H1 (cell line): ENCODE results near the gene OPCML. TPM values are rescaled to one million over a fixed set of nuclear protein-coding genes. Genes with fewer than 3 reads are reported as not detected.

ENCODE experiments used
- CTCF ChIA-PET: fragments of 300-600 bp; sonication (Branson Sonifier 250); formaldehyde crosslinking; loops from one replicate; lab custom pipeline; 2021; ENCODE audit not compliant: partially characterized antibody; lab: Charles Lee
- POLR2A ChIA-PET: fragments of 300-600 bp; sonication (Branson Sonifier 250); formaldehyde crosslinking; loops from one replicate; lab custom pipeline; 2021; ENCODE audit warnings: inconsistent platforms; ENCODE audit not compliant: partially characterized antibody; lab: Charles Lee
- DNase-seq, 2 experiments: peaks; one replicate each; pipeline versions ENCODE4 v3.0.0 to v3.0.0-alpha.2; 2010 to 2022; ENCODE audit warnings: low spot score in 2 of 2, low read depth in 1 of 2, mixed read lengths in 1 of 2
- FAIRE-seq: peaks from 2 replicates; lab custom pipeline; 2011; peaks lifted over from hg19 to GRCh38; lab: Jason Lieb, UNC
- H2AFZ ChIP-seq: 2 replicates; pipeline ENCODE4 v1.8.1; 2012; ENCODE audit warnings: low read length, inconsistent platforms
- H2AK5ac ChIP-seq: 2 replicates; pipeline ENCODE4 v1.6.1; 2013; ENCODE audit warnings: low read depth, low read length
- H2BK120ac ChIP-seq: replicated peaks from 2 replicates; pipeline ENCODE3; 2013; ENCODE audit warnings: low read depth, low read length, inconsistent platforms
- H2BK12ac ChIP-seq: 2 replicates; pipeline ENCODE4 v1.6.1; 2013; ENCODE audit warnings: low read depth, low read length
- H2BK15ac ChIP-seq: 2 replicates; pipeline ENCODE4 v1.6.1; 2013; ENCODE audit warnings: low read length
- H2BK20ac ChIP-seq: 2 replicates; pipeline ENCODE4 v1.6.1; 2013; ENCODE audit warnings: low read length
- H2BK5ac ChIP-seq: 2 replicates; pipeline ENCODE4 v1.6.1; 2013; ENCODE audit warnings: low read depth, low read length
- H3K14ac ChIP-seq: 2 replicates; pipeline ENCODE4 v1.6.1; 2013; ENCODE audit warnings: inconsistent platforms; ENCODE audit not compliant: insufficient read length
- H3K18ac ChIP-seq: 2 replicates; pipeline ENCODE4 v1.6.1; 2013; ENCODE audit warnings: low read length; ENCODE audit errors: extremely low read depth
- H3K23ac ChIP-seq: 2 replicates; pipeline ENCODE4 v1.6.1; 2013; ENCODE audit warnings: inconsistent platforms; ENCODE audit not compliant: insufficient read length
- H3K23me2 ChIP-seq: 2 replicates; pipeline ENCODE4 v1.6.1; 2013; ENCODE audit warnings: low read depth, low read length
- H3K27ac ChIP-seq: 2 replicates; pipeline ENCODE4 v1.6.1; 2011; ENCODE audit warnings: low read depth, low read length, inconsistent platforms
- H3K27me3 ChIP-seq, 4 experiments: replicated peaks in 1 of 4; 1 replicate in 1 of 4; 2 replicates in 3 of 4; pipeline versions ENCODE4 v1.6.1 to v1.8.1; 2011 to 2013; ENCODE audit warnings: low read length in 3 of 4, mild to moderate bottlenecking in 3 of 4, inconsistent platforms in 2 of 4, mixed read lengths in 2 of 4, moderate library complexity in 1 of 4; ENCODE audit not compliant: control insufficient read depth in 3 of 4, insufficient read depth in 3 of 4; ENCODE audit errors: extremely low read depth in 1 of 4
- H3K36me3 ChIP-seq, 4 experiments: 2 replicates each; pipeline versions ENCODE4 v1.6.1 to v1.8.1; 2011 to 2013; ENCODE audit warnings: mild to moderate bottlenecking in 4 of 4, low read length in 3 of 4, moderate library complexity in 2 of 4, control low read depth in 1 of 4, inconsistent platforms in 1 of 4; ENCODE audit not compliant: insufficient read depth in 4 of 4, control insufficient read depth in 2 of 4
- H3K4ac ChIP-seq: replicated peaks from 2 replicates; pipeline ENCODE3; 2013; ENCODE audit warnings: low read length, low read depth, mixed read lengths, inconsistent platforms; ENCODE audit not compliant: insufficient read length
- H3K4me1 ChIP-seq, 4 experiments: replicated peaks in 1 of 4; 1 replicate in 1 of 4; 2 replicates in 3 of 4; pipeline versions ENCODE4 v1.6.1 to v1.8.1; 2011 to 2013; ENCODE audit warnings: low read length in 3 of 4, inconsistent platforms in 2 of 4, mixed read lengths in 1 of 4; ENCODE audit not compliant: insufficient read depth in 4 of 4, control insufficient read depth in 3 of 4
- H3K4me2 ChIP-seq, 2 experiments: 2 replicates each; pipeline versions ENCODE4 v1.6.1 to v1.8.1; 2011 to 2013; ENCODE audit warnings: low read depth in 2 of 2, low read length in 2 of 2, control low read depth in 1 of 2, inconsistent platforms in 1 of 2, mild to moderate bottlenecking in 1 of 2; ENCODE audit not compliant: insufficient read depth in 1 of 2
- H3K4me3 ChIP-seq, 4 experiments: fragments of 200-600, 300-600 bp in 1 of 4; sonication (generic), shearing (Covaris generic), sonication (Bioruptor Twin) in 1 of 4; 2 replicates each; pipeline versions ENCODE4 v1.5.1 to v1.8.1; 2011 to 2016; ENCODE audit warnings: low read length in 4 of 4, low read depth in 3 of 4, control low read depth in 2 of 4, inconsistent platforms in 2 of 4, mild to moderate bottlenecking in 2 of 4, mixed read lengths in 1 of 4, moderate library complexity in 1 of 4; ENCODE audit not compliant: insufficient read depth in 2 of 4; ENCODE audit errors: extremely low read depth in 1 of 4
- H3K56ac ChIP-seq: replicated peaks from 2 replicates; pipeline ENCODE3; 2013; ENCODE audit warnings: low read depth, mild to moderate bottlenecking, mixed read lengths, low read length, inconsistent platforms; ENCODE audit not compliant: insufficient read length
- H3K79me1 ChIP-seq: 2 replicates; pipeline ENCODE4 v1.6.1; 2013; ENCODE audit warnings: low read depth, low read length, control low read depth
- H3K79me2 ChIP-seq, 2 experiments: 2 replicates each; pipeline versions ENCODE4 v1.6.1 to v1.8.1; 2012 to 2013; ENCODE audit warnings: low read length in 2 of 2, mild to moderate bottlenecking in 2 of 2, inconsistent platforms in 1 of 2; ENCODE audit not compliant: insufficient read depth in 2 of 2, control insufficient read depth in 1 of 2
- H3K9ac ChIP-seq, 4 experiments: replicated peaks in 1 of 4; 1 replicate in 1 of 4; 2 replicates in 3 of 4; pipeline versions ENCODE4 v1.6.1 to v1.8.1; 2011 to 2013; ENCODE audit warnings: low read depth in 3 of 4, low read length in 3 of 4, control low read depth in 2 of 4, mild to moderate bottlenecking in 2 of 4, moderate library complexity in 2 of 4, inconsistent platforms in 1 of 4; ENCODE audit errors: extremely low read depth in 1 of 4
- H3K9me3 ChIP-seq, 2 experiments: 2 replicates each; pipeline versions ENCODE4 v1.6.1 to v1.8.1; 2012 to 2013; ENCODE audit warnings: mild to moderate bottlenecking in 2 of 2, moderate library complexity in 2 of 2, control low read depth in 1 of 2, inconsistent platforms in 1 of 2, low read depth in 1 of 2, low read length in 1 of 2, mixed read lengths in 1 of 2; ENCODE audit not compliant: insufficient read depth in 2 of 2
- H4K20me1 ChIP-seq, 2 experiments: replicated peaks in 1 of 2; 2 replicates each; pipeline versions ENCODE3 to v1.8.1; 2011 to 2013; ENCODE audit warnings: inconsistent platforms in 2 of 2, low read length in 2 of 2, mild to moderate bottlenecking in 1 of 2; ENCODE audit not compliant: insufficient read depth in 2 of 2, control insufficient read depth in 1 of 2
- H4K5ac ChIP-seq: 2 replicates; pipeline ENCODE4 v1.6.1; 2013; ENCODE audit warnings: low read length, low read depth, mixed read lengths, inconsistent platforms; ENCODE audit not compliant: insufficient read length
- H4K8ac ChIP-seq: 2 replicates; pipeline ENCODE4 v1.8.0; 2013; ENCODE audit warnings: mild to moderate bottlenecking, moderate library complexity, low read length, inconsistent platforms; ENCODE audit not compliant: insufficient read depth; ENCODE audit errors: extremely low read depth
- H4K91ac ChIP-seq: replicated peaks from 2 replicates; pipeline ENCODE3; 2013; ENCODE audit warnings: low read length, mixed read lengths, inconsistent platforms; ENCODE audit not compliant: insufficient read length
- BRCA1 ChIP-seq: IDR thresholded peaks from 2 replicates; pipeline ENCODE4 v1.6.1; 2012; ENCODE audit warnings: low read depth, low read length, improper control_type of control experiment
- CBX8 ChIP-seq: fragments of 300-800, 300-1000 bp; sonication (generic); IDR thresholded peaks from 2 replicates; pipeline ENCODE4 v1.7.1; 2016; ENCODE audit warnings: low read depth, low read length, borderline replicate concordance
- EZH2 ChIP-seq: fragments of 200-600 bp; sonication (generic); IDR thresholded peaks from 2 replicates; pipeline ENCODE4 v1.7.1; 2012; ENCODE audit warnings: low read depth, mild to moderate bottlenecking, moderate library complexity, low read length, inconsistent platforms; ENCODE audit not compliant: severe bottlenecking
- HDAC2 ChIP-seq, 2 experiments: fragments of 300-600 bp in 1 of 2; sonication (generic) in 1 of 2; IDR thresholded peaks; 2 replicates each; pipeline ENCODE4 v1.6.1; 2011 to 2012; ENCODE audit warnings: low read depth in 2 of 2, low read length in 2 of 2, mild to moderate bottlenecking in 2 of 2, moderate library complexity in 2 of 2, borderline replicate concordance in 1 of 2, inconsistent platforms in 1 of 2
- JUN ChIP-seq: IDR thresholded peaks from 2 replicates; pipeline ENCODE4 v1.6.1; 2011; ENCODE audit warnings: low read depth, mild to moderate bottlenecking, improper control_type of control experiment, low read length
- JUND ChIP-seq: IDR thresholded peaks from 2 replicates; pipeline ENCODE4 v1.6.1; 2011; ENCODE audit warnings: mild to moderate bottlenecking, improper control_type of control experiment, low read length
- POLR2A ChIP-seq, 2 experiments: IDR thresholded peaks; 1 replicate in 1 of 2; 2 replicates in 1 of 2; pipeline ENCODE4 v1.6.1; 2011; ENCODE audit warnings: low read depth in 2 of 2, low read length in 2 of 2, mild to moderate bottlenecking in 2 of 2; ENCODE audit errors: control extremely low read depth in 1 of 2
- POLR2AphosphoS5 ChIP-seq: IDR thresholded peaks from 2 replicates; pipeline ENCODE4 v1.6.1; 2011; ENCODE audit warnings: low read depth, low read length
- POU5F1 ChIP-seq: IDR thresholded peaks from 2 replicates; pipeline ENCODE4 v1.6.1; 2011; ENCODE audit warnings: low read depth, mild to moderate bottlenecking, low read length, moderate library complexity
- SP2 ChIP-seq: IDR thresholded peaks from 2 replicates; pipeline ENCODE4 v1.6.1; 2012; ENCODE audit warnings: mild to moderate bottlenecking, low read length, inconsistent platforms
- SUZ12 ChIP-seq: fragments of 200-600 bp; sonication (generic); IDR thresholded peaks from 2 replicates; pipeline ENCODE4 v1.6.1; 2012; ENCODE audit warnings: mild to moderate bottlenecking, inconsistent platforms, low read length, moderate library complexity, mixed read lengths
- TCF12 ChIP-seq: IDR thresholded peaks from 2 replicates; pipeline ENCODE4 v1.6.1; 2011; ENCODE audit warnings: low read depth, mild to moderate bottlenecking, low read length
- TEAD4 ChIP-seq: IDR thresholded peaks from 2 replicates; pipeline ENCODE4 v1.6.1; 2012; ENCODE audit warnings: low read depth, low read length, inconsistent platforms, mixed read lengths
- WGBS, 2 experiments: shearing (Covaris generic) in 1 of 2; methylation state at CpG; one replicate each; pipeline versions ENCODE4 v1.1.6 to v1.1.7; 2013 to 2015; ENCODE audit warnings: low lambda C conversion rate in 2 of 2, mixed read lengths in 2 of 2, inconsistent platforms in 1 of 2, low coverage in 1 of 2, missing lambda C conversion rate in 1 of 2; ENCODE audit not compliant: insufficient replicate concordance in 2 of 2, insufficient coverage in 1 of 2, insufficient read length in 1 of 2; ENCODE audit errors: extremely low coverage in 1 of 2, missing lambda C conversion rate in 1 of 2; 5-methylcytosine and 5-hydroxymethylcytosine counted together
- polyA plus RNA-seq, 7 experiments: library from polyadenylated mRNA; depleted of rRNA in 3 of 7; stranded (reverse) in 5 of 7; unstranded in 2 of 7; fragments of >200 nt in 5 of 7; fragments of 200-250 nt in 2 of 7; gene quantifications; 1 replicate in 5 of 7; 2 replicates in 1 of 7; 4 replicates in 1 of 7; pipeline versions ENCODE4 v1.2.1 to v1.2.3, GENCODE V29; 2011 to 2013; ENCODE audit warnings: missing spikeins in 2 of 7, mixed read lengths in 2 of 7
- total RNA-seq: library from RNA; stranded (reverse); fragmentation: NEBNext Ultra II Directional; extraction: Animal tissue kit (Norgen Biotek cat#: 25700); gene quantifications from 2 replicates; pipeline ENCODE4 v1.2.1, GENCODE V29; 2021

Gene OPCML
- total and polyA plus RNA-seq, 2 of the 8 experiments (the other 6 are each of a cell fraction or from before 2014, with no cell fraction given): 2.3 to 3.1 TPM

GRCh38 chr11:133133606-133134005 is 398.7 kb downstream of the OPCML start:
- Histone ChIP-seq H3K27ac (no peak overlapping the region), H4K8ac (no peak overlapping the region), H3K79me1 (no peaks in the 10 kb centered on the region), H2AK5ac (no peak overlapping the region), H2BK12ac (no peak overlapping the region), H3K23ac (no peak overlapping the region), H4K91ac (no peak overlapping the region), H2BK120ac (no peak overlapping the region), H3K4me2 (no peak overlapping the region), H3K79me2 (no peaks in the 10 kb centered on the region), H4K20me1 (no peaks in the 10 kb centered on the region), H2BK15ac (no peak overlapping the region), H3K23me2 (no peaks in the 10 kb centered on the region; the same call in 1 of the 2 replicates), H2BK20ac (no peak overlapping the region), H3K27me3 (no peaks in the 10 kb centered on the region), H3K18ac (no peak overlapping the region), H3K4me3 (no peak overlapping the region), H3K14ac (no peak overlapping the region), H2AFZ (no peak overlapping the region), H3K9ac (no peak overlapping the region), H3K36me3 (no peaks in the 10 kb centered on the region), H2BK5ac (no peak overlapping the region), H3K4me1 (peaks cover 0 to 7% (median 3%) of the 10 kb centered on the region in 4 experiments; a peak in 3 of 7 replicates), H3K9me3 (no peaks in the 10 kb centered on the region), H3K56ac (no peak overlapping the region), H4K5ac (no peak overlapping the region), H3K4ac (no peak overlapping the region)
- CTCF ChIA-PET: interaction anchor here (0.6 to 5.5 kb wide), 33 partner anchors 9 to 708 kb away, joined by 3 to 84 read pairs (median 4); no protein-coding TSS in a partner anchor
- DNase-seq: no peak
- POLR2A ChIA-PET: no interaction called here
- no peak for FAIRE-seq
- WGBS, 2 experiments: 87% methylated on average over 4 of the region's 4 CpGs; no CpG with 5 or more reads in 1 of the 2 experiments
- no peak for TF ChIP-seq TCF12
- no peak for TF ChIP-seq POU5F1
- no peak for TF ChIP-seq POLR2A (IDR thresholded peaks at IDR 0.05; ENCODE audit: control extremely low read depth in 1 of 2, low read depth in 2 of 2, low read length in 2 of 2)
- TF ChIP-seq JUN: no peak
- TF ChIP-seq HDAC2 (IDR thresholded peaks at IDR 0.05; ENCODE audit: borderline replicate concordance in 1 of 2, low read depth in 2 of 2, low read length in 2 of 2): no peak
- no peak for TF ChIP-seq SUZ12
- TF ChIP-seq BRCA1: no peak
- no peak for TF ChIP-seq SP2
- TF ChIP-seq JUND: no peak
- no peak for TF ChIP-seq CBX8
- no peak for TF ChIP-seq POLR2AphosphoS5
- TF ChIP-seq EZH2: no peak
- TF ChIP-seq TEAD4: no peak
